HG03439 (cell line): ENCODE measurements around the gene STAT5A.
A peak's percentile ranks its signal among the peaks of the same experiment; 100 is the strongest.
"Not testable (repeated sequence)": the region's sequence is repeated elsewhere in the genome, so short reads cannot be mapped to it uniquely, and the experiment has no call there.

ENCODE experiments used
- ATAC-seq: cut with Tn5 transposase; IDR thresholded peaks from one replicate; pipeline ENCODE4 v1.9.1; 2021; ENCODE audit warnings: mild to moderate bottlenecking, moderate library complexity; ENCODE audit not compliant: unreplicated experiment

STAT5A gene

GRCh38 chr17:42283241-42284023 is 4.9 kb upstream of the STAT5A start:
- ATAC-seq = no peak

- ATAC-seq = no peak
Measured at GRCh38 chr17:42284024-42284369, 4.3 kb upstream of the STAT5A start.

DNA sequence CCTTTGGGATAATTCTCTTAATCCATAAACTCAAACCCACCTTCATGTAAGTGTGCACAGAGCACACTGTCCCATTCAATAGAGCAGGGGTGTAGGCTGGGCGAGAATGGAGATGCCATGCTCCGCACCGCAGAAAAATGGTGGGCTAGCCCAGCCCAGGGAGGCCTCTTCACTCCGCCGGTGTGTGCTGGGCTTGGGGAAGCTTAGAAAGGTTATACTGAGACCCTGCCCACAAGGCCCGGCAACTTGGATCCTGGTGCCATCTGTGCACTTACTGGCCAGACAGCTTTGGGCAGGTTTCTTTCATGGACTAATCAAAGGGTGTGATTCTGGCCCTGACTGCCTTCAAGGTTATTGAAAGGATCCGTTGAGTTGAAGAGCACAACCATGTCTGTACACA is 3.7 kb upstream of the STAT5A start:
- no peak for ATAC-seq

DNA sequence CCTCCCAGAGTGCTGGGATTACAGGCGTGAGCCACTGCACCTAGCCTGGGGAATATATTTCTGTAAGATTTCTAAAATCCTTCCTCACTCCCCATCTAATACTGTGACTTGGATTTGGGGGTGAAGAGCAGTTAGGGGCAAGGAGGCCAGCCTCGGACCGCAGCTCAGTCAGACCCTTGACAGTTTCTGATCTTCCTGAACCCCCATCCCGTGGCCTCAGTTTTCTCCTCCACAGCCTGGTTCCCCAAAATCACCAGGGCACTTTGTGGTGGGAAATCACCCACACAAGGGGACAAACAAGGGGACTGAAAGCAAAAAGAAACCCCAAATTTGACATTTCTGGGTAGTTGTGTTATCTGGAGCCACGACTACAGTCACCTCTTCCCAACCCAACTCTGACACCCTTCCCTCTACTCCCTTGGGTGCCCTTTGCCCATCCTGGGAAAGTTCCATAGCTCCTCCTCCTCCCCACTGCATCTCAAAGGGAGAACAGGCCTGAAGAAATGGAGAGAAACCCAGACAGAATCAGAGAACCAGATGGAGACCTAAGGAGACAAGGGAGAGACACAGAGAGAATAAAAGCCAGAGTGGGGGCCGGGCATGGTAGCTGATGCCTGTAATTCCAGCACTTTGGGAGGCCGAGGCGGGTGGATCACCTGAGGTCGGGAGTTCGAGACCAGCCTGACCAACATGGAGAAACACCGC is 2.8 kb upstream of the STAT5A start:
- ATAC-seq = no peak

- no peak for ATAC-seq
Measured at GRCh38 chr17:42286411-42287221, 1.7 kb upstream of the STAT5A start.

DNA sequence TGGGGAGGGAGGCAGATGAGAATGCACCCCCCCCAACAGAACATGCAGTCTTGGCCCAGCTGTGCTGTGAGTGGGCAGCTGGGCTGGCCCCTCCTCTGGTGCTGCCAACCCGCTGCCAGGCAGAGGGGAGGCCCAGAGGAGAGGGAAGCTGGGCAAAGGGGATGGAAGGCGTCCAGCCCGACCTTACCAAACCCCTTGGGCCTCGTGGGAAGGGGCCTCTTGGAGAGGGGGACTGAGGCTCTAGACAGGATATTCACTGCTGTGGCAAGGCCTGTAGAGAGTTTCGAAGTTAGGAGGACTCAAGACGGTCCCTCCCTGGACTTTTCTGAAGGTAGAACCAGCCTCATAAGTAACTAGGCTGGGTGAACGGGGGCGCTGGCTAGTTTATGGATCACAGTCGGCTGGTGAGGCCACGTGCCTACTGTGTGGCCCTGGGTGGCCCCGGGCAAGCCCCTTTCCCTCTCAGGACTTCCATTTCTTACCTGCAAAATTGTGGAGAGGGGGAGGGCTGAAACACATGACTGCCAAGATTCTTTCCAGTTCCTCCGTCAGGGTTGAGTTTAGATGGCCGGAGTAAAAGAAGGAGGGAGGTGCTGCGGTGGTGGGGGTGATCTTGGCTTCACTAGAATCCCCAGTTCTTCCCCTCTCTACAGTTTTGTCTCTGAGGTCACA is 857 bp upstream of the STAT5A start:
- no peak for ATAC-seq

DNA sequence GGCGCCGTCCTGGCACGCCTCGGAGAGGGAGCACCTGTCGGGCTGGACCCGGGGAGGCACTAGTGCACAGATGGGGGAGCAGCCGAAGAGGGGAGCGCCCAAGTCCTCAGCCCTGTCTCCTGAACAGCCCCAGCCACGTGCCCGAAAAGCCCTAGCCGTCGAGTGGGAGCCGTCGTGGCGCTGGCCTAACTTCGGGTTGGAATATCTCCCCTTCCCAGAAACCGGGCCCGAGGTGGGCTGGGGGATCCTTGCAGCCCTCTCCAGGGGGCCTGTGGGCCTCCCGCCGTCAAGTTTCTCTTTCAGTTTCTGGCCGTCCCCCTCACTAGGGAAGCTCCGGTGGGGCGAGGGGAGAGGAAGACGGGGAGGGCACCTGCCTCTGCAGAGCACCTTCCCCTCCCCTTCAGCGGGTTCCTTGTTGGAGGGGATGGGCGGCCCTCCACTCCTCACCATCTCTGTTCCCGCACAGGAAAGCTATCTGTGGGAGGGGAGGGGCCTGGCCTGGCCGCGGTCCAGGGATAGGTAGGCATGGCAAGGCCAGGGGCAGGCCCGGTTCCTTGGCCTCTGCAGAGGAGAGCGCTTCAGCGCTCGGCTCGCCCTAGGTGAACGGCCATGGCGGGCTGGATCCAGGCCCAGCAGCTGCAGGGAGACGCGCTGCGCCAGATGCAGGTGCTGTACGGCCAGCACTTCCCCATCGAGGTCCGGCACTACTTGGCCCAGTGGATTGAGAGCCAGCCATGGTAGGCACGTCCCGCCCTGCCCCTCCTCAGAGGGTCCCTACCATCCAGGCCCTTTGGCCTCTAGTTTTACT is 709 bp downstream of the STAT5A start:
- ATAC-seq = peak; percentile 12

DNA sequence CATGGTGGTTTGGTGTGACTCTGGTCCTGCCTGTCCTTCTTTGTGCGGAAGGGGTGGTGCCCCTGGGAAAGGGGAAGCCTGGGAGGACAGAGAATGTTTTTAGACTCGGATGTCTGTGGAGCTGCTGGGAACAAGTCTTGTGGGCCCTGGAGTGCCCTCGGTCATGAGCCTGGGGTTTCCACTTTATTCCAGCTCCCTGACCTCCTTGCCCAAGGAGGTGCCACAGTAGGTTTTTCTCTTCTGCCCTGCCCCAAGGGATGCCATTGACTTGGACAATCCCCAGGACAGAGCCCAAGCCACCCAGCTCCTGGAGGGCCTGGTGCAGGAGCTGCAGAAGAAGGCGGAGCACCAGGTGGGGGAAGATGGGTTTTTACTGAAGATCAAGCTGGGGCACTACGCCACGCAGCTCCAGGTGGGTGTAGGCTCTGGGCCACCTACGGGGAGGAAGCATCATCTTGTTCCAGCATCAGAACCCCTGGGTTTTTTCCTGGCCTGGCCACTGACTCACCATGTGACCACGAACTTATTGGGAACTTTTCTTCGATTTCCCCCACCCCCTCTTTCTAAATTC is 1.4 kb downstream of the STAT5A start:
- no peak for ATAC-seq

- no peak for ATAC-seq
Measured at GRCh38 chr17:42290577-42290976, 2.3 kb downstream of the STAT5A start.

GRCh38 chr17:42291129-42291528 is 2.8 kb downstream of the STAT5A start:
- no peak for ATAC-seq

DNA sequence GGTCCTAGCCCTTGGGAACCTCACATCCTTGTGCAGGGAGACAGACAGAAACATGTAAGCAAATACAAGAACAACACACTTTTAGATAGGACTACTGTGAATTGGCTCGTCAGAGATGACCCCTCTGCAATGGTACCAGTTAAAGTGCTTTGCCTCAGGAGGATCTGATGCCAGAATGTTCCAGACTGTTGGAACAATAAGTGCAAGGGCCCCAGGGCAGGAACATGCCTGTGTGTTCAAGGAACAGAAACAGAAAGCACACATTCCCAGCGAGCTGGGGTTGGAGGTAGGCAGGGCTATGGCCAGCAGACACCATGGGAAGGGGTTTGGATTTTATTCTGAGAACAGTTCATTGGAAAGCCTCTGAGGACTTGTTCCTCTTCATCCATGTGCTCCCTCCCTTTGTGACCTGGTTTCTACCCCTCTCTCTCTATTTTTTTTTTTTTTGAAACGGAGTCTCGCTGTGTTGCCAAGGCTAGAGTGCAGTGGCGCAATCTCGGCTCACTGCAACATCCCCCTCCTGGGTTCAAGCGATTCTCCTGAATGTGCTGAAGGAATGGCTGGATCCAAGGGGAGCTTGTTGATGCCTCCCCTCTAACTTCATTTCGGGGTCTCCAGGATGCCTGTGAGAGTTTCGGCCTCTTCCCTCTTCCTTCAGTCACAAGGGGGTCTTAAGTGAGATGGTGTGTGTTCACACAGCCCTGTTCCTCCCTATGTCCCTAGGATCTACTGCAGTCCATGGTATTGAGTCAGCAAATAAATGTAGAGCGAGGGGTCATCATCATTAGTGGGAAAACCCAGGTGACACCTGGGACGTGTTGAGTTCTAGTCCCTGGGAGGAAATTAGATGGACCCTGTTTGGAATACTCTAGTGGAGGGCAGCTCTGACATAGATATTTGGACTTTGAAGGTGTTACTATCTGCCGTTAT is 6.4 kb downstream of the STAT5A start:
- no peak for ATAC-seq

DNA sequence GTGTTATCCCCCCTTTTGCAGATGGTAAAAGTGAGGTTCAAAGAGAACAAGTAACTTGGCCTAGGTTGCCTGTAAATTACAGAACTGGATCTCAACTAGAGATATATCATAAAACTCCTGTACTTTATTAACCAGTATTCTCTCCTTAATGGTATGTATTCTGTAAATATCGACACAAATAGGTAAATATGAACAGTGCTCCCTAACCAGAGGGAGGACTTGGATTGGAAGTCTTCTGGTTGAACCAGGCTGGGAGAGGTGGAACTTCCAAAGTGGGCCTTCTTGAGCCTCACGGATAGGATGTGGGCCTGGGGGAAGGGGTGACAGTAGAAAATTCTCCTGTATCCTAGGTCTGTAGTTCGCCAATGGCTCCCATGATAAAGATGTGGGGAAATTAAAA is 7.7 kb downstream of the STAT5A start:
- ATAC-seq = no peak

DNA sequence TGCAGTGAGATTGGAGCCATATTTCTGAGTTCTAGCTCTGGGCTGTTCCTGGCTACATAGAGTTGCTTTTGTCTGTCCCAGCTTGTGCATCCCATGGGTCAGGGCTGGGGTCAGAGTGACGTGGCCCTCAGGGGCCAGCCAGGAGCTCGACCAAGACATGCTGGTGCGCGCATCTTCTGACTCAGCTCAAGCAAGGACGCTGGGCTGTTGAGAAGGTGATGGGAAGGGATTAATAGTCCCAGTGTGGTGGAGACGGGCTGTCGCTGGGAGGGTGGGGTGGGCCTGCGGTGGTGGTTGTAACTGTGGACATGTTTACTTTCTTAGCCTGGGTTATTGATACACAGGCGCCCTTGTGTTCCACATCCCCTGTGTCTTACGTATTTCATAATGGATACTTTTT is 9.5 kb downstream of the STAT5A start:
- ATAC-seq = not testable (repeated sequence)

- ATAC-seq = not testable (repeated sequence)
Measured at GRCh38 chr17:42299361-42299760, 11.1 kb downstream of the STAT5A start.

GRCh38 chr17:42299913-42300312 is 11.6 kb downstream of the STAT5A start:
- ATAC-seq = not testable (repeated sequence)

DNA sequence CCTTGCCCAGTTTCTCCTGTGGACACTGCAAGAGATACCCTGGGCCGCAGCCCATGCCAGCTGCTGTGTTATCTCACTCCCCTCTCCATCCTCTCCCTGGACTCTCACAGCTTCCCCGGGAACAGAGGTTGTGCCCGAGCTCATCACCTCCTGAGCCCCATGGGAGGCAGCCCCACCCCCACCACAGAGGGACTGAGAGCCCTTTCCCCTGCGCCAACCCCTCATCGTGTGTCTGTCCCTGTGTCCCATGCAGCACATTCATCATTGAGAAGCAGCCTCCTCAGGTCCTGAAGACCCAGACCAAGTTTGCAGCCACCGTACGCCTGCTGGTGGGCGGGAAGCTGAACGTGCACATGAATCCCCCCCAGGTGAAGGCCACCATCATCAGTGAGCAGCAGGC is 12.7 kb downstream of the STAT5A start:
- no peak for ATAC-seq

GRCh38 chr17:42303694-42304093 is 15.4 kb downstream of the STAT5A start:
- no peak for ATAC-seq

DNA sequence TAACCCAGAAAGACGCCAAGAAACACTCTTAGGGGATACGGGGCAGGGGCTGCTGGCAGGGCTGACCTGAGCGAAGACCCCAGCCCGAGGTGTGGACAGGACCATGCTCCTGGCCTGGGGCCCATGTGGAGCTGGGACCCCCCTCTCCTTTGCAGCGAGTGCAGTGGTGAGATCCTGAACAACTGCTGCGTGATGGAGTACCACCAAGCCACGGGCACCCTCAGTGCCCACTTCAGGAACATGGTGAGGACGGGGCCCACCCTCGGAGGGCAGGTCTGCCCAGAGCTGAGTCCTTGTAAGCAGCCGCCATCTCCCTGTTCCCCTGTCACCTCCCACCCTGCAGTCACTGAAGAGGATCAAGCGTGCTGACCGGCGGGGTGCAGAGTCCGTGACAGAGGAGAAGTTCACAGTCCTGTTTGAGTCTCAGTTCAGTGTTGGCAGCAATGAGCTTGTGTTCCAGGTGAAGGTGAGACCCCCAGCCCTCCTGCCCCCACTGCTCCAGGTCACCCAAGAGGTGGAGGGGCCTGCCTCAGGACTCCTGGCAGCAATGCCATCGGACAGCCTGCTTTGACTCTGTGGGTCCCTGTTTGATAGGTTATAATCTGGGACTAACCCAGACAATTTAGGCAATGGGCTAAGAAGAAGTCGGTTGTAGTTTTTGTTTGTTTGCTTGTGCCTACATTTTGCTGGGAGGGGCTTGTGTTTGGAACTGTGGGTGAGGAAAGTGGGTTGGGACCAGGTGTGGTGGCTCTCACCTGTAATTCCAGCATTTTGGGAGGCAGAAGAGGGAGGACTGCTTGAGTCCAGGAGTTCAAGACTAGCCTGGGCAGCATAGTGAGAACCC is 16.1 kb downstream of the STAT5A start:
- no peak for ATAC-seq
